LHCN-M2 (cell line): ENCODE measurements around the gene MTMR2. TPM values are rescaled to one million over a fixed set of nuclear protein-coding genes. Genes with fewer than 3 reads are reported as not detected.

Source experiments
- DNase-seq: peaks from one replicate; pipeline ENCODE4 v3.0.0-alpha.2; 2012; ENCODE audit warnings: low read depth
- total RNA-seq: library from RNA; depleted of rRNA; stranded (reverse); fragments of >200 nt; gene quantifications from 2 replicates; pipeline ENCODE4 v1.2.3, GENCODE V29; 2014

Gene MTMR2
- total RNA-seq, 1 experiment from 2014 or later, result 22.7 TPM

DNA sequence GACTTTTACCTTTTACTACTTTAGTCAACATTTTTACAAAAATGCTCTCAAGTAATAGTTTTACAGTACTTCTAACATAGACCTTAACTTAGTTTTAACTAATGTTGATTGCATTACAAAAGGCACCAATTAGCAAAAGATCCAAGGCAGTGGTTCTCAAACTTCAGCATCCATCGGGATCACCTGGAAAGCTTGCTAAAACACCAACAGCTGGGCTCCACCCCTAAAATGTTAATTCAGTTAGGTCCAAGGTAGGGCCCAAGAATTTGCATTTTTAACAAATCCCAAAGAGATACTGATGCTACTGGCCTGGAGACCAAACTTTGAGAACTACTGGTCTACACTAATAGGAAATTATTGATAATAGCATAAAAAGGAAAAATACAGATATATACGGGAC, 5.9 kb downstream of the MTMR2 start:
- no peak for DNase-seq

DNA sequence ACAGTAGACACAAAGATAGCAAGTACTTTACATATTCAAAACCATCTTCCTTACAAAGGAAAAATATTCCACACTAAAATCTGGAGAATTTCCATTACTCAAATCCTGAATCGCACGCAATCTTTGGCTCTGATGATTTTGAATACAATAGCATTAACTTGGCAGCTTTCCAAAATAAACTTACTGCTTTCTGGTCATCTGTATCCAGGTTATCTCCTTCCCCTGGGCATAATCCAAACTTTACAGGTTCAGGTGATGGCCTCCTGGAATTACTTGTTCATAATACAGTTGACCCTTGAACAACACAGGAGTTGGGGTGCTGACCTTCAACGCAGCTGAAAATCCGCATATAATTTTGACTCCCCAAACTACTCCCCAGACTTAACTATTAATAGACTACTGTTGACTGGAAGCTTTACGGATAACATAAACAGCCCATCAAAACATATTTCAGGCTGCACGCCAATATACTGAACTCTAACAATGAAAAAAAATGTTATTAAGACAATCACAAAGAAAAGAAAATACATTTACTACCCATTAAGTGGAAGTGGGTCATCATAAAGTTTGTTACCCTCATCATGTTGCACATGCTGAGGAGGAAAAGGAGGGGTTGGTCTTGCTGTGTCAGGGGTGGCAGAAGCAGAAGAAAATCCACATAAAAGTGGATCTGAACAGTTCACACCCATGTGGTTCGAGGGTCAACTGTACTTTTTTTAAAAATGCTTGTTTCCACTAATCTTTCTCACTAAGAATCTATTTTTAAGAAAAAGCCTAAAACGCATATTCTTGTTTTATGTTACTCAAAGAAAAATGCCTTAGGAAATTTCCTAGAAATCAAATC, 6.5 kb downstream of the MTMR2 start:
- DNase-seq, result no peak

DNA sequence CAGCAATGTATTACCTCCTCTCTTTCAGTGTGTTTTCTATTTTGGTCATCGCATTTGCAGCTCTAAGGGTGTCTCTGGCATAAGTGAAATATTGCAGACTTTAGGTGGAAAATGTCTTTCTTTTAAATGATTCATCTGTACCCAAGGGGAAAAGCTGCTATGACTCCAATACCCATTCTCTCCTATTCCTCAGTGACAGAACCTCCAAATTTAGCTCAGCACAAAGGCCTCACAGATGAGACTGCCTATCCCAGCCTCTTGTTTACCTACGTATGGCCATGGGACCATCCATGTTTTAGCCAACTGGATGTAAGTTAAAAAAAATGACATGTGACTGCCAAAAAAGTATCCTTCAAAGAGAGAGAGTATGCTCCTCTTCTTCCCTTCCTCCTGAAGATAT, 7.9 kb downstream of the MTMR2 start:
- DNase-seq, result no peak

DNA sequence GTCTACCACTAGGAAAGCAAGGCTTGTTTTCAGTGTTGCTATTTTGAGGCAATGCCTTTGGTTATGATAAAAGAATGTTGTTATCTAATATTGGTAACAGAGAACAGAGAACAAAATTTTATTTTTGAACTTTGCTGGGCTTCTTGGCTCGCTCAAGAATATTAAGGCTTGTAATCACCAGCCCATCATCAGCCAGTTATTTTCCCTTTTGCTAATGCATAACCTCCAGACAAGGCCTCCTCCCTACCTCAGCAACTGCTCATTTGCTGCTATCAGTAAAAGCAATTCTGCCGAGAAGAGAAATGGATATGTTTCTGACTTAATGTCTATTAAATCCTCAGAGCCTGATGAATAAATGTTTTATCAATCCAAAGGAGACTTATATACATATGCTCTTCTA, 8.9 kb downstream of the MTMR2 start:
- no peak for DNase-seq

DNA sequence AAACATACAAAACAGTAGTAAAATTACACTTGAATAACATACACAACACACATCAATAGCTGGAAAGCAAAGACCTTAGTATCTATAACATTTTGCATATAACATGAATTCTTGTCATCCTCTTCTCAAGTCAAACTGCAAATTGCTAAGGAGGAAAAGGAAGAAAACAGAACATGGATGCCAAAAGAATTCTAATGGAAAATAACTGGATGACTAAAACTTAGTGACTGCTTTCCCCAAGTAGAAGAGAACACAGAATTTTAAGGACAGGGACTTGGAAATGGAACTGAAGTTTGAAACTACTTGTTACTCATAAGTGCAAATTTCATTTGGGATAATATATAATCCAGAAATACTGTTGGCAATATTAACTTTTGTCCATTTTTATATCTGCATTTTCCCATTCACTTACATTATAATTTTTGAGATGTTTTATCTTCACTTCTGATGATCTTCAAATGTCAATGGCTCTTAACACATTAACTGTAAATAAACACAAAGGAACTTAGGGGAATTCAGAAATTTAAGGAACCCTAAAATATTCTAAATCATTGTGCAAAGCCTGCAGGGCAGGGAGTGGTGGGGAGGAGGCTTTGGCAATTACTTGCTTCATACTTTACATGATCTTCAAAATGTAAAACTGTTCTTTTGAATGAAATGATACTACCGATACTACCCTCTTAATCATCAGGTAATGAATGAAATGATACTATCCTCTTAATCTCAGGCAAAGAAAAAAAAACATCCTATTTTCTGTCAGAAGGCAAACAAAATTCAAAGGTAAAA, 9.9 kb downstream of the MTMR2 start:
- DNase-seq, result no peak

DNA sequence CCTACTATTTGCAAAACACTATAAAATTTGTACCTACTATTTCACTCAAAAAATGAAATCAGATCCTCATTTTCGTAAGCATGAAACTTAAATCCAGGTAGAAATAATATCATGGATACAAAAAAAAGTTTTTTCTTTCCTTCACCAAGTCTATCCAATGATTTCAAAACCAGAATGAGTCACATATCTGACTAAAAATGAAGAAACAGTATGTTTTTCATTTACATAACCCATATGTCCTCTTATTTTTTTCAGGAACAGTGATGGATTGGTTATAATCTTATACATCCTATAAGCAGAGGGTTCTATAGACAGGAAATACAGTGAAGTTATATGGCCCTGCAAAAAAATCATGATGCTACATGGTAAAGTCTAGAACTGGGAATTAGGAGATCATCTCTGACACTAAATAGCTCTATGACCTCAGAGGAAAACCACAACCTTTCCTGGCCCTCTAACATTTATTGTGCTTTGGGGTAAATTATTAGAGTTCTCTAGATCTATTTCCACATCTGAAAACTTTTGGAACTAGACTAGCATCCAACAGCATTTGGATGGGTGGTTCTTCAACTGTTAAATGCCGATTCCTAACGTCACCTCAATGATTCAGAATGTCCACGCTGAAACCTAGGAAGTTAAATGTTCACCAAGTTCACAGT, 10.9 kb downstream of the MTMR2 start:
- peak; percentile 59 for DNase-seq

DNA sequence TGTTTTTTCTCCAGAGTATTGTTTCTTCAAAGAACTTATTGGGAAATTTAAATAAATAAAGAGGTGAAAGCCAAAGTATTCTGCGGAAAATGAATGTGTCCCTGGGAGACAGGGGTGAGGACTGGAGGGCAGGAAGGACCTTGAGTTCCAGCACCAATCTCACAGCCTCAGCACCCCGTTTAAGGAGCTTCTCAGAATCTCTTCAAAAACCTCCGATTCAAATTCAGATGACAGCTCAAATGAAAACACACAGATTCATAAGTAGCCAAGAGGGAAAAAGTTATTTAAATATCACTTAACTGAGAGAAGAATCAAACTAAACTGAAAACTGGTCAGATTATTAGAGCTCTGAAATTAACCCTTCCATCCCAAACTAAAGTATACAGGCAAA, 12.5 kb downstream of the MTMR2 start:
- no peak for DNase-seq

DNA sequence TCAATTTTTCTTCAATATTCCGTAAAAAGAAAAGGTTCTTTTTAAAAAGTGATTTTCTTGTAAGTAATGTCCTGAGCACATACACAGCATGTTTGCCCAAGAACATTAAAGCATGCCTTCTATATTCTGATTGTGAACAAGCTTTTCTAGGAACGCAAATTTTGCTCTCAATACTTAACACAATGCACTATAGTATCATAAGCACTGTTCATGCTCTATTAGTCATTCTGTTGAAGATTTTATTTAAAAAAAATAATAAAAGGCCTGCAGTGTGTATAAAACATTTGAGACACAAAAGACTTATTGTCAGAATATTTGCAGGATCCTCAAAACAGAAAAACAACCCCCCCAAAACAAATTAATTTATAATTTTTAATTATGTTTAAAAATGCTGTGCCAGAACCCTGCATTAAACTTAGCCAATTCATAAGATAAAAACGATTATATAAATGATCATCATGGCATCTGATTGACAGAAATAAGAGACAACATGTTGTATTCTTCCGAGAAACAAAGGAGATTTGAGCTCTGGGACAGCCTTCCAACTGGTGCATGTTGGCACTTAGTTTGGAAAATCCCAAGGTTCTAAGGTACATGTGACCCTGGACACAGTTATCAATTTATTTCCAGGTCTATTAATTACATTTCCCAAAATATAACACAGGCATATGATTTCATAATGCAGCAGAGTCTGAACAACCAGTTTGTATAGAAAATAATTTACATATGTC, 13.1 kb downstream of the MTMR2 start:
- no peak for DNase-seq

DNA sequence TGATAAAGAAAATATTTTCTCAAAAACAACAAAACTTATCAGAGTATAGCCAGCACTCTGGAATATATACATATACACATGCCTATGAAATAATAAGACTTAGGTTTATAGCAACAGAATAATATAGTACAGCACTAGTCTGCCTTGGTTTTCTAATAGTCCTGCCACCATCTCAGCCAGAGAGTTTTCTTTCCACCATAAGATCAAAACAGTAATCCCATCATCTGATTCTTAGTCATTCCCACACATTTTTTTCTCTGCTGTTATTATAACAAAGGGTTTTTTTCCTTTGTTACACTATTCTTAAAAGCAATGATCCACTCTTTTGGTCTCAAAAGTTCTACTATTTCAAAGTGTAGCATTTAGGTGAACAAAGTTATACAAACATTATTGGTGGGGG, 15.1 kb downstream of the MTMR2 start:
- peak; percentile 43 for DNase-seq

DNA sequence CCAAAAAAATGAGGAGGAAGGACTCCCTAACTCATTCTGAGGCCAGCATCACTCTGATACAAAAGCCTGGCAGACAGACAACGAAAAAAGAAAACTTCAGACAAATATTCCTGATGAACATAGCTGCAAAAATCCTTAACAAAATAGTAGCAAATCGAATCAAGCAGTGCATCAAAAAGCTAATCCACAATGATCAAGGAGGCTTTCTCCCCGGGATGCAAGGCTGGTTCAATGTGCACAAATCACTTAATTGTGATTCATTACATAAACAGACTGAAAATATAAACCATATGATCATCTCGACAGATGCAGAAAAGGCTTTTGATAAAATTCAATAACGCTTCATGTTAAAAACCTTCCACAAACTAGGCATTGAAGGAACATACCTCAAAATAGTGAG, 16.4 kb downstream of the MTMR2 start:
- DNase-seq, result no peak

DNA sequence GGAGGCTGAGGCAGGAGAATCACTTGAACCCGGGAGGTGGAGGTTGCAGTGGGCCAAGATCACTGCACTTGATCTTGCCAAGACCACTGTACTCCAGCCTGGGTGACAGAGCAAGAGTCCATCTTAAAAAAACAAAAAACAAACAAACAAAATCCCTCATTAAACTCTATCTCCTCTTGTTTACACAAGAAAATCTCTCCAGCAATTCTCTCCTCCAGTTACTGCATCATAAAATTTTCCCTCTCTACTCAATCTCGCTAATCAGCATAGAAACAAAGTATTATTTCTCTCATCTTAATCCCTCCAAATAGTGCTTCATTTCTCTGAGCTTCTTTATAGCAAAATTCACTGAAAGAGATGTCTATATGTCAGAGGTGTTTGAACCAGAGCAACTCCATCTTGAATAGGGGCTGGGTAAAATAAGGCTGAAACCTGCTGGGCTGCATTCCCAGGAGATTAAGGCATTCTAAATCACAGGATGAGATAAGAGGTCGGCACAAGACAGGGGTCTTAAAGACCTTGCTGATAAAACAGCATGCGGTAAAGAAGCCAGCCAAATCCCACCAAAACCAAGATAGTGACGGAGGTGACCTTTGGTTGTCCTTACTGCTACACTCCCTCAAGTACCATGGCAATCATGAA, 19.8 kb downstream of the MTMR2 start:
- DNase-seq, result no peak

DNA sequence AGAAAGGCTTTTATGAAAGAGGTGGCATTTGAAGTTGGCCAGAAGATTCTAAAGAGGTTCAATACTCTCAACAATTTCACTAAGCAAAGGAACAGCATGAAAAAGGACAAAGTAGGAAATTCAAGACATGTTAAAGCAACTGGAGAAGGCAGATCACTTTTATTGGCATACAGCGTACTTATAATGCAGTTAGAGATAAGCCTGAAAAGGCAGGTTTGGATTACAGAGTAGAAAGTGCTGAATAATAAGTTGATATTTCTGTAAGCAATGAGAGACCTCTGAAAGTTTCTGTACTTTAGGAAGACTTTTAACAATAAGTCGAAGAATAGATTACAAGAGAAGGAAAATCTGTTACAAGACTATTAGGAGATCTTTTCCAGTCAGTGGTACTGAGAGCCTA, 25.1 kb downstream of the MTMR2 start:
- DNase-seq, result no peak

DNA sequence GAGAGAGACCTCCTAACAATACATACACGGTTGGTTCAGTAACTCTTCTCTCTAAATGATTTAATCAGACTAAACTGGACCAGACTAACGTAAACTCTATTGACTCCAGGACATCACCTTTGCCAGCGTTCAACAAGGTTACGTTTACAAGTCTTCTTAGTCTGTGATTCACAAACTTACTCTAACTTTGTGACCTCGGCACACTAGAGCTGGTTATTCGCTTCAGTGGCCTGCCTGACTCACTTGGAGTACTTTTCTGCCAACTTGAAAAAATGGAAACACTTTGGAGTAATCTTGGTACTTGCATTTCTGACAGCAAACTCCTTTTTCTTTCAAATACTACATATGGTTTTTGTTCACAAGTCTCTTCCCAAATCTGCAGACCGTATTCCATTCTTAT, 26.2 kb downstream of the MTMR2 start:
- no peak for DNase-seq

DNA sequence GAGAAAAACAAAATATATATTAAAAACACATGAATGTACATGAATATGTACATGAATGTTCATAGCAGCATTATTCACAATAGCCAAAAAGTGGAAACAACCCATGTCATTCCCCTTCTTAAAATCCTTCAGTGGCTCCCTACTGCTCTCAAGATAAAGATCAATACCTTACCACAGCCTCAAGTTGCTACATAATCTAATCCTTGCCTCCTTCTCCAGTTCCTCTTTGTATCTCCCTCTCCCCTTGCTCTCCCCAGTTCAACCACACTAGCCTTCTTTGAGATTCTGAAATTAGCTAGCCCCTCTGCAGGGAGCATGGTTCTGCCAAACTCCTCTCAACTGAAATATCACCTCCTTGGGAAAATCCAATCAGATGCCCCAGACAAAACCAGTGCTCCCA, 28.1 kb downstream of the MTMR2 start:
- no peak for DNase-seq

DNA sequence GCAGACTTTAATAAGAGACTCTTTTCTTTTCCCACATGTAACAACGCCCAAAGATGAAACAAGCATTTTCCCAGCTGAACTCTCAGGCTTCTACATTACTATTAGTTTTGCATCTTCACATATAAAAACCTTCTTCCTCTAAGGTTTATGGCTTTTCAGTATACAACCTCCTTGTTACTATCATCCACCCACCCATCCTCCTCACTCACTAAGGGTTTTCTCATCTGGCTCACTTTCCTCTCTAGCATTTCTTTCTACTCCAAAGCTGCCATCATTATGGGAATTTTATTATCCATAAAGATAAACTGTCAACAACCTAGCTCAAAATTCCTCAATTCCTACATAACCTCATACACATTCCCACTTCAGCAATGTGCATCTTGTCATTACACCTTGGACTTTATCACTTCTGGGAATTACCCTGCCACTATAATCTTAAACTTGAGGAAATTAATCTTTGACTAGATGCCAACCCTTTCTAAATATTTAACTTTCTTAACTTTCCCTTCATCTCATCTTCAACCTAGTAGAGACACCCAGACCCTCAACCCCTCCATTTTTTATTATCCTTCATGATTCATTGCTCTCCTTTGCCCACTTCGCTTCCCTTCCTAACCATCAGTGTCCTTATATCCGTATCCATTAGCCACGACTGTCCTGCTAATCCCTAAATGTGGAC, 30.9 kb downstream of the MTMR2 start:
- no peak for DNase-seq

DNA sequence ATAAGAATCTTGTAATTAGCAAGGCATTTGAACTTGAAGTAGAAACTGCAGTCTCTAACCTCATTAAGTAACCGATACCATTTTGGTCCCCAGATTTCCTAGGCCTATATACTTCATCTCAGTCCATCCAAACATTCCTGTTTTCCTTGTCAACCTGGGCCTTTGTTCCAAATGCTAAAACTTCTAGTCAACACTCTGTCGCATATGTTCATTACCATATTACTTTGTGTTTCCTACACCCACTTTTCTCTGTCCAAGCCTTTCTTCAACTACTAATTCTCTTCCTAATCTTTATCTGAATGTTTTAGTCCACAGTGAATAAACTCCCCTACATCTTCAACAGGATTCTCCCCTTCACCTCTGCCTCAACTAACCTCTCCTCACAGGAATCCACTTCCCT, 31.4 kb downstream of the MTMR2 start:
- no peak for DNase-seq

DNA sequence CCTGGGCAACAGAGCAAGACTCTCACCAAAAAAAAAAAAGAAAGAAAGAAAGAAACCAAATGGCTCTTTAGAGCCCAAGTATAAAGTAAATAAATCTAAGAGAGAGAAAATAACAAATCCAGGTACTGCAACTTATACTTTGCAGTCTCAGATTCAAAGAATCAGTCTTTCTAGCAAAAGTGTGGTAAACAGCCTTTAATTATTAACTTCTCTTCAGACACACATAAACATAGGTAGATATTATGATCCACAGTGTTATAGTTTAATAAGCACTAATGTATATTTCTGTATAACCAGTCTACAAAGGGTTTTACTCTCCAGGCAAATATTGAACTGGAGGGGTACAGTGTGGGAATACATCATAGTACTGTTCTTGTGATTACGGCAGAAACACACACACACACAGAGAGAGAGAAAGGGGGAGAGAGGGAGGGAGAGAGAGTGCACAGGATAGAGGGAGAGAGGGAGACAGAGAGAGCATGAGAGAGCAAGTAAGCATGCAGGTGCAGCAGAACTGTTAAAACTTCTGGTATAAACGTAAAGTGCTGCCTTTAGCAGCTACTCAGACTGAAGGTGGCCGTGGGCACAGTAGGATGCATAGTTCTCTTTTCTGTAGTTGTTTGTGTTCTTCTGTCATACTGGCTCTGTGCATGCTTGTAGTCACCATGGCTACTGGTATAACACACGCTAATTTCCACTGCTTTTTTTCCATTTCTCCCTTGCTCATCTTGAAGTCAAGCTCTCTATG, 32.3 kb downstream of the MTMR2 start:
- DNase-seq, result no peak

DNA sequence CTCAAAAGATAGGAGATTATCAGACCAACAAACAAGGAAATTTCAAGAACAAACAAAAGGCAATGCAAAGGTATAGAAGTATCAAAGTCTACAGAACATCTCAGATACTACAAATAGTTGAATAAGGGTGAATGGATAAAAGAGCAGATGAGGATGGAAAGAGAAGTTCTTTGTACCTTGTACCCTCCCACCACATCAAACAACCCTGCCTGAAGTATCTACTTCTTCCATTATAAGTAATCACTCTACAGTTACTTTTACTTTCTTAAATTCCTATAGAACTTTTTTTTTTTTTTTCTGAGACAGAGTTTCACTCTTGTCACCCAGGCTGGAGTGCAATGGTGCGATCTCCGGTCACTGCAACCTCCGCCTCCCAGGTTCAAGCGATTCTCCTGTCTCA, 35.1 kb downstream of the MTMR2 start:
- DNase-seq, result no peak

DNA sequence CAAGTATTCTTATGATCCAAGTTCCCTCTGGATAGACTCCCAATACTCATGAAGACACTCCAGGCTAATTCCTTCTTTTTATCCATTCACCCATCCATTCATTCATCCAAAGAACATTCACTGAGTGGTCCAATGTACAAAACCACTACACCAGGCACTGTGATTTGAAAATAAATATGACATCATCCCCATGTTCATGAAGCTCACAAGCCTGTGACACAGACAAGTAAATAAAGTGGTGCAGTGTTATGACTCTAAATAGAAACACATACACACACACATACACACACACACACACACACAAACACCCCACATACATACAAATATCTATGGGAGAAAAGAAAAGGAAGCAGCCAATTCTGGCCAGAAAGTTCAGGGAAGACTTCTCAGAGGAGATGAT, 35.5 kb downstream of the MTMR2 start:
- DNase-seq, result no peak

DNA sequence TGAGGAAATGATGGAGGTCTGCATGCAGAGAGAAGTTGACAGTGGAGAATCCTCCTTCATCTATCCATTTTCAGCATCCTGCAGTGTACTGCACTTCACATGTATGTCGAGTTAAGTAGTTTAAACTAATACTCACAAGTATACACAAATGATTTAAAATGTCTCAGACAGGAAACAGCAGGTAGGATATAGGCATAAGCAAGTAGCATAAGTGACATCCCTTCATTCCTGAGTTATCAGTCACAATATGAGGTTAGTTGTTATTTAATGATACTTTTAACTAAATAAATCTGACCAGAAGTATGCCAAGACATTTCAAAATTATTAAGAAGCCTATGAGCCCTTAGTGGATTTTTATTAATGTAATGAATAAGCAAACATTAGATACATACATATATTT, 37.4 kb downstream of the MTMR2 start:
- DNase-seq, result no peak
